Spinal cord (tissue), 10 donors: ENCODE data around the gene MFAP3L. TPM values are rescaled to one million over a fixed set of nuclear protein-coding genes. Genes with fewer than 3 reads are reported as not detected.
"Not testable (repeated sequence)": the region's sequence is repeated elsewhere in the genome, so short reads cannot be mapped to it uniquely, and the experiment has no call there.

Experiments
- DNase-seq, 6 donors: peaks; one replicate each; pipeline versions ENCODE4 v3.0.0 to v3.0.0-alpha.2; 2013 to 2015; ENCODE audit warnings: low spot score in 6 of 6, low read depth in 4 of 6
- H3K27ac ChIP-seq: one replicate; pipeline ENCODE4 v1.5.1; 2013; ENCODE audit warnings: low read depth, low read length, control low read depth
- H3K27me3 ChIP-seq: one replicate; pipeline ENCODE4 v1.6.1; 2013; ENCODE audit warnings: low read length; ENCODE audit not compliant: control insufficient read depth, insufficient read depth
- H3K36me3 ChIP-seq: one replicate; pipeline ENCODE4 v1.6.1; 2013; ENCODE audit warnings: low read length; ENCODE audit not compliant: control insufficient read depth, insufficient read depth
- H3K4me1 ChIP-seq: one replicate; pipeline ENCODE4 v1.6.1; 2013; ENCODE audit warnings: low read length; ENCODE audit not compliant: control insufficient read depth, insufficient read depth
- H3K4me3 ChIP-seq: one replicate; pipeline ENCODE4 v1.5.1; 2013; ENCODE audit warnings: low read depth, low read length, control low read depth
- H3K9me3 ChIP-seq: one replicate; pipeline ENCODE4 v1.6.1; 2013; ENCODE audit warnings: low read length; ENCODE audit not compliant: control insufficient read depth, insufficient read depth
- WGBS: methylation state at CpG from one replicate; pipeline ENCODE4 v1.1.5; 2013; ENCODE audit warnings: missing lambda C conversion rate; ENCODE audit not compliant: insufficient coverage; 5-methylcytosine and 5-hydroxymethylcytosine counted together
- polyA plus RNA-seq, 2 donors: library from polyadenylated mRNA; unstranded; fragments of 120-200 nt; gene quantifications; one replicate each; pipeline ENCODE4 v1.2.1, GENCODE V29; 2013; ENCODE audit not compliant: insufficient read length in 2 of 2
- total RNA-seq, 2 donors: library from RNA; depleted of rRNA in 1 of 2; stranded (reverse); fragments of 120-200 nt in 1 of 2; fragments of >200 nt in 1 of 2; gene quantifications; one replicate each; pipeline versions ENCODE4 v1.2.3 to v1.2.4, GENCODE V29; 2013 to 2014
- donor health status: healthy.

Gene MFAP3L
- total and polyA plus RNA-seq, 4 donors = 18.2 to 34.4 (median 22.8) TPM

- H3K4me3 ChIP-seq = no peak overlapping the region
- peak; percentile 38 to 94 (median 70) for DNase-seq
- H3K9me3 ChIP-seq = no peaks in the 10 kb centered on the region
- WGBS = 80% methylated on average over 1 of the region's 4 CpGs
- H3K27ac ChIP-seq = no peak overlapping the region
- H3K36me3 ChIP-seq = no peaks in the 10 kb centered on the region
- no peaks in the 10 kb centered on the region for H3K4me1 ChIP-seq
- H3K27me3 ChIP-seq = no peaks in the 10 kb centered on the region
Measured at GRCh38 chr4:170047771-170048354, 21.7 kb upstream of the MFAP3L start.

GRCh38 chr4:170046156-170046555 is 20.0 kb upstream of the MFAP3L start:
- 100% methylated on average over 3 of the region's 24 CpGs for WGBS
- H3K36me3 ChIP-seq, H3K27me3 ChIP-seq, H3K4me1 ChIP-seq, H3K9me3 ChIP-seq, H3K4me3 ChIP-seq, H3K27ac ChIP-seq, DNase-seq: not testable (repeated sequence)

- Histone ChIP-seq H3K4me1 (no peaks in the 10 kb centered on the region), H3K27me3 (no peaks in the 10 kb centered on the region)
- 77% methylated on average over 10 of the region's 12 CpGs for WGBS
Measured at GRCh38 chr4:170040031-170040680, 14.0 kb upstream of the MFAP3L start.

GRCh38 chr4:170038769-170039168 is 12.6 kb upstream of the MFAP3L start:
- WGBS = no CpG with 5 or more reads among the region's 4 CpGs
- no peaks in the 10 kb centered on the region for H3K9me3 ChIP-seq
- DNase-seq = peak in 1 of 6 donors; percentile 28
- no peaks in the 10 kb centered on the region for H3K27me3 ChIP-seq
- H3K4me1 ChIP-seq = no peaks in the 10 kb centered on the region
- H3K36me3 ChIP-seq = no peaks in the 10 kb centered on the region
- no peak overlapping the region for H3K4me3 ChIP-seq
- no peak overlapping the region for H3K27ac ChIP-seq

More at GRCh38 chr4:170040031-170040680, 14.0 kb upstream of the MFAP3L start:
- DNase-seq = no peak
- Histone ChIP-seq H3K9me3 (no peaks in the 10 kb centered on the region), H3K27ac (no peak overlapping the region), H3K36me3 (no peaks in the 10 kb centered on the region), H3K4me3 (no peak overlapping the region)

GRCh38 chr4:170038232-170038631 is 12.0 kb upstream of the MFAP3L start:
- no peak overlapping the region for H3K27ac ChIP-seq
- WGBS = 85% methylated on average over 7 of the region's 7 CpGs
- H3K9me3 ChIP-seq = no peaks in the 10 kb centered on the region
- no peak for DNase-seq
- no peak overlapping the region for H3K4me3 ChIP-seq
- H3K36me3 ChIP-seq = no peaks in the 10 kb centered on the region
- no peaks in the 10 kb centered on the region for H3K4me1 ChIP-seq
- no peaks in the 10 kb centered on the region for H3K27me3 ChIP-seq

- no CpG with 5 or more reads among the region's 1 CpG for WGBS
Measured at GRCh38 chr4:170037481-170037880, 11.3 kb upstream of the MFAP3L start.

GRCh38 chr4:170035845-170036244 is 9.7 kb upstream of the MFAP3L start:
- WGBS = no CpG with 5 or more reads among the region's 3 CpGs
- H3K4me1 ChIP-seq = no peaks in the 10 kb centered on the region
- DNase-seq = peak in 1 of 6 donors; percentile 32
- no peaks in the 10 kb centered on the region for H3K9me3 ChIP-seq
- H3K4me3 ChIP-seq = no peak overlapping the region
- H3K36me3 ChIP-seq = no peaks in the 10 kb centered on the region
- no peak overlapping the region for H3K27ac ChIP-seq
- H3K27me3 ChIP-seq = no peaks in the 10 kb centered on the region

More at GRCh38 chr4:170037481-170037880, 11.3 kb upstream of the MFAP3L start:
- Histone ChIP-seq H3K4me3 (no peak overlapping the region), H3K4me1 (no peaks in the 10 kb centered on the region), H3K9me3 (no peaks in the 10 kb centered on the region), H3K27me3 (no peaks in the 10 kb centered on the region), H3K36me3 (no peaks in the 10 kb centered on the region), H3K27ac (no peak overlapping the region)
- no peak for DNase-seq

GRCh38 chr4:170035231-170035630 is 9.0 kb upstream of the MFAP3L start:
- Histone ChIP-seq H3K27me3 (no peaks in the 10 kb centered on the region), H3K9me3 (no peaks in the 10 kb centered on the region), H3K4me1 (no peaks in the 10 kb centered on the region), H3K27ac (no peak overlapping the region), H3K4me3 (no peak overlapping the region), H3K36me3 (no peaks in the 10 kb centered on the region)
- no CpG with 5 or more reads among the region's 1 CpG for WGBS
- no peak for DNase-seq

- H3K9me3 ChIP-seq = no peaks in the 10 kb centered on the region
- H3K36me3 ChIP-seq = no peaks in the 10 kb centered on the region
- H3K4me1 ChIP-seq = no peaks in the 10 kb centered on the region
- 51% methylated on average over 2 of the region's 2 CpGs for WGBS
- DNase-seq = peak in 1 of 6 donors; percentile 72
- H3K4me3 ChIP-seq = no peak overlapping the region
- H3K27me3 ChIP-seq = no peaks in the 10 kb centered on the region
- no peak overlapping the region for H3K27ac ChIP-seq
Measured at GRCh38 chr4:170033999-170034398, 7.8 kb upstream of the MFAP3L start.

GRCh38 chr4:170030121-170030520 is 3.9 kb upstream of the MFAP3L start:
- WGBS = no CpG with 5 or more reads among the region's 1 CpG
- H3K36me3 ChIP-seq = no peaks in the 10 kb centered on the region
- H3K9me3 ChIP-seq = no peaks in the 10 kb centered on the region
- no peak for DNase-seq
- no peak overlapping the region for H3K4me3 ChIP-seq
- no peak overlapping the region for H3K27ac ChIP-seq
- H3K27me3 ChIP-seq = no peaks in the 10 kb centered on the region
- H3K4me1 ChIP-seq = peaks cover 12% of the 10 kb centered on the region
